Retinal pigment epithelial cell (primary cell): Measurements from ENCODE around the gene TTC31.
A peak's percentile ranks its signal among the peaks of the same experiment; 100 is the strongest.

ENCODE experiments used
- DNase-seq: peaks from one replicate; pipeline ENCODE4 v3.0.0-alpha.2; 2010; ENCODE audit warnings: low read depth
- H3K4me3 ChIP-seq: 2 replicates; pipeline ENCODE4 v1.5.1; 2011; ENCODE audit warnings: mild to moderate bottlenecking, low read length, control low read depth, moderate library complexity
- CTCF ChIP-seq: conservative IDR thresholded peaks from 2 replicates; pipeline ENCODE4 v1.5.1; 2011; ENCODE audit warnings: low read depth, low read length, control low read depth, inconsistent platforms

TTC31 gene

GRCh38 chr2:74528600-74529356 is 45.9 kb downstream of the TTC31 start:
- peak; percentile 7 for TF ChIP-seq CTCF
- DNase-seq = no peak
- peak overlapping the region; percentile 96 for H3K4me3 ChIP-seq

GRCh38 chr2:74529357-74530238 is 46.7 kb downstream of the TTC31 start, which contains the start of the genes AUP1 and HTRA2:
Gene AUP1, minus strand, starts transcription at chr2:74529706. Its CDS starts 77 bp downstream, at chr2:74529629.
Gene HTRA2, plus strand, starts transcription at chr2:74529933. Its CDS starts 74 bp downstream, at chr2:74530007.
- no peak for TF ChIP-seq CTCF
- peak; percentile 97 for DNase-seq
- peak within 1 kb of the TSS; percentile 96 for H3K4me3 ChIP-seq

- peak overlapping the region; percentile 96 for H3K4me3 ChIP-seq
- no peak for DNase-seq
- TF ChIP-seq CTCF = no peak
These were observed 47.6 kb downstream of the TTC31 start for GRCh38 chr2:74530239-74531187.

GRCh38 chr2:74531666-74532065 is 48.8 kb downstream of the TTC31 start:
- no peak for TF ChIP-seq CTCF
- H3K4me3 ChIP-seq = no peak overlapping the region
- DNase-seq = no peak

- peak; percentile 25 for TF ChIP-seq CTCF
- H3K4me3 ChIP-seq = no peak overlapping the region
- no peak for DNase-seq
These were observed 49.3 kb downstream of the TTC31 start for GRCh38 chr2:74532222-74532621.

GRCh38 chr2:74533464-74533863 is 50.6 kb downstream of the TTC31 start:
- H3K4me3 ChIP-seq = no peak overlapping the region

More at GRCh38 chr2:74533464-74533863, 50.6 kb downstream of the TTC31 start:
- no peak for DNase-seq
- TF ChIP-seq CTCF = no peak
